Neural cell (in vitro differentiated cells): ENCODE results near the gene C1QTNF1. TPM values are rescaled to one million over a fixed set of nuclear protein-coding genes. Genes with fewer than 3 reads are reported as not detected.
A peak's percentile ranks its signal among the peaks of the same experiment; 100 is the strongest.

ENCODE experiments used
- H2AFZ ChIP-seq: fragments of 200-600, 300-800 bp; sonication (generic), shearing (Covaris generic); 2 replicates; pipeline ENCODE4 v1.6.0; 2014; ENCODE audit warnings: low read depth, mild to moderate bottlenecking, antibody characterized with exemption, low read length, moderate library complexity
- H3F3A ChIP-seq: fragments of 200-600 bp; shearing (Covaris generic); 2 replicates; pipeline ENCODE4 v1.6.1; 2016; ENCODE audit warnings: mild to moderate bottlenecking, moderate library complexity, mixed read lengths, antibody characterized with exemption, low read length; ENCODE audit not compliant: insufficient read depth, poor library complexity, severe bottlenecking
- H3K27ac ChIP-seq: fragments of 200-600, 300-800 bp; sonication (generic), shearing (Covaris generic); 2 replicates; pipeline ENCODE4 v1.5.1; 2014; ENCODE audit warnings: mild to moderate bottlenecking, low read length, moderate library complexity
- H3K27me3 ChIP-seq: fragments of 300-800, 200-600 bp; sonication (generic), shearing (Covaris generic); 2 replicates; pipeline ENCODE4 v1.6.0; 2014; ENCODE audit warnings: mild to moderate bottlenecking, low read depth, low read length, moderate library complexity; ENCODE audit not compliant: insufficient read depth
- H3K36me3 ChIP-seq: fragments of 300-800, 200-600 bp; sonication (generic), shearing (Covaris generic); 2 replicates; pipeline ENCODE4 v1.5.1; 2014; ENCODE audit warnings: mild to moderate bottlenecking, antibody characterized with exemption, low read length, moderate library complexity; ENCODE audit not compliant: insufficient read depth
- H3K4me2 ChIP-seq: fragments of 300-800, 200-600 bp; sonication (generic), shearing (Covaris generic); 2 replicates; pipeline ENCODE4 v1.6.0; 2014; ENCODE audit warnings: mild to moderate bottlenecking, low read length
- H3K4me3 ChIP-seq: fragments of 300-800, 200-600 bp; sonication (generic), shearing (Covaris generic); 2 replicates; pipeline ENCODE4 v1.5.1; 2014; ENCODE audit warnings: mild to moderate bottlenecking, low read length, moderate library complexity
- H3K79me2 ChIP-seq: fragments of 200-600 bp; shearing (Covaris generic); replicated peaks from 2 replicates; pipeline ENCODE4 v1.6.0; 2014; ENCODE audit warnings: mild to moderate bottlenecking, low read length, moderate library complexity; ENCODE audit not compliant: insufficient read depth
- H3K9ac ChIP-seq: fragments of 300-800, 200-600 bp; sonication (generic), shearing (Covaris generic); 2 replicates; pipeline ENCODE4 v1.6.1; 2016; ENCODE audit warnings: mild to moderate bottlenecking, low read length, mixed read lengths
- H3K9me2 ChIP-seq: fragments of 200-600 bp; shearing (Covaris generic); 2 replicates; pipeline ENCODE4 v1.6.1; 2016; ENCODE audit warnings: mild to moderate bottlenecking, low read length, mixed read lengths; ENCODE audit not compliant: insufficient read depth
- H3K9me3 ChIP-seq: fragments of 200-600, 300-800 bp; sonication (generic), shearing (Covaris generic); 2 replicates; pipeline ENCODE4 v1.6.1; 2016; ENCODE audit warnings: mild to moderate bottlenecking, mixed run types, low read length, moderate library complexity, mixed read lengths
- H4K20me1 ChIP-seq: fragments of 200-600 bp; shearing (Covaris generic); 2 replicates; pipeline ENCODE4 v1.6.1; 2016; ENCODE audit warnings: mild to moderate bottlenecking, mixed run types; ENCODE audit not compliant: insufficient read depth
- CTCF ChIP-seq: fragments of 450-650 bp; IDR thresholded peaks from 2 replicates; pipeline ENCODE4 v1.5.1; 2014; ENCODE audit warnings: antibody characterized with exemption, mild to moderate bottlenecking, moderate library complexity; ENCODE audit not compliant: poor library complexity, severe bottlenecking
- EP300 ChIP-seq: fragments of 450-650 bp; conservative IDR thresholded peaks from 2 replicates; pipeline ENCODE4 v1.6.1; 2014; ENCODE audit warnings: antibody characterized with exemption, mild to moderate bottlenecking, moderate library complexity; ENCODE audit not compliant: poor library complexity, severe bottlenecking
- EZH2 ChIP-seq: fragments of 200-600, 300-800 bp; shearing (Covaris generic), sonication (generic); IDR thresholded peaks from 2 replicates; pipeline ENCODE4 v1.6.1; 2014; ENCODE audit warnings: antibody characterized with exemption, low read length, borderline replicate concordance, mild to moderate bottlenecking; ENCODE audit not compliant: insufficient read depth, poor library complexity, severe bottlenecking
- MXI1 ChIP-seq: fragments of 450-650 bp; conservative IDR thresholded peaks from 2 replicates; pipeline ENCODE4 v1.6.1; 2014; ENCODE audit warnings: antibody characterized with exemption, mild to moderate bottlenecking; ENCODE audit not compliant: poor library complexity, severe bottlenecking
- POLR2AphosphoS5 ChIP-seq: IDR thresholded peaks from 2 replicates; pipeline ENCODE4 v1.6.1; 2012
- RAD21 ChIP-seq: fragments of 450-650 bp; conservative IDR thresholded peaks from 2 replicates; pipeline ENCODE4 v1.6.1; 2014; ENCODE audit warnings: antibody characterized with exemption, mild to moderate bottlenecking, moderate library complexity
- REST ChIP-seq: IDR thresholded peaks from 2 replicates; pipeline ENCODE4 v1.6.1; 2012; ENCODE audit warnings: borderline replicate concordance
- SMC3 ChIP-seq: fragments of 450-650 bp; conservative IDR thresholded peaks from 2 replicates; pipeline ENCODE4 v1.6.1; 2014; ENCODE audit warnings: antibody characterized with exemption, mild to moderate bottlenecking, moderate library complexity; ENCODE audit not compliant: poor library complexity
- TAF1 ChIP-seq: IDR thresholded peaks from 2 replicates; pipeline ENCODE4 v1.6.1; 2012; ENCODE audit warnings: low read depth
- polyA plus RNA-seq: library from polyadenylated mRNA; depleted of rRNA; stranded (reverse); fragments of >200 nt; gene quantifications from 2 replicates; pipeline ENCODE4 v1.2.3, GENCODE V29; 2014

C1QTNF1 gene
- polyA plus RNA-seq, 1 donor from 2014 or later = 0.16 TPM

GRCh38 chr17:79075861-79076406 is 52.0 kb downstream of the C1QTNF1 start:
- H3K4me3 ChIP-seq = peak overlapping the region; percentile 72
- H3K36me3 ChIP-seq = no peaks in the 10 kb centered on the region
- H3K9ac ChIP-seq = no peak overlapping the region
- no peak overlapping the region for H3K27ac ChIP-seq
- no peaks in the 10 kb centered on the region for H3K9me2 ChIP-seq
- no peaks in the 10 kb centered on the region for H3F3A ChIP-seq
- no peak overlapping the region for H2AFZ ChIP-seq
- H3K9me3 ChIP-seq = no peaks in the 10 kb centered on the region
- H3K27me3 ChIP-seq = no peaks in the 10 kb centered on the region
- TF ChIP-seq RAD21 = no peak
- no peak for TF ChIP-seq POLR2AphosphoS5
- TF ChIP-seq EZH2 = no peak
- no peak for TF ChIP-seq EP300
- no peak for TF ChIP-seq SMC3
- no peak for TF ChIP-seq REST
- TF ChIP-seq CTCF = no peak
- TF ChIP-seq MXI1 = no peak
- TF ChIP-seq TAF1 = no peak
- H4K20me1 ChIP-seq = no peaks in the 10 kb centered on the region
- no peak overlapping the region for H3K4me2 ChIP-seq
- no peaks in the 10 kb centered on the region for H3K79me2 ChIP-seq

GRCh38 chr17:79077587-79077986 is 53.6 kb downstream of the C1QTNF1 start:
- H3K27me3 ChIP-seq = no peaks in the 10 kb centered on the region
- TF ChIP-seq TAF1 (no peak), REST (no peak), POLR2AphosphoS5 (no peak), SMC3 (no peak), CTCF (no peak), MXI1 (no peak)

More at GRCh38 chr17:79077587-79077986, 53.6 kb downstream of the C1QTNF1 start:
- no peak overlapping the region for H2AFZ ChIP-seq
- H4K20me1 ChIP-seq = no peaks in the 10 kb centered on the region
- no peaks in the 10 kb centered on the region for H3K36me3 ChIP-seq
- H3K9me2 ChIP-seq = no peaks in the 10 kb centered on the region
- no peak overlapping the region for H3K27ac ChIP-seq
- no peaks in the 10 kb centered on the region for H3K79me2 ChIP-seq
- no peak overlapping the region for H3K4me3 ChIP-seq
- no peak overlapping the region for H3K4me2 ChIP-seq
- H3F3A ChIP-seq = no peaks in the 10 kb centered on the region
- H3K9ac ChIP-seq = no peak overlapping the region
- no peaks in the 10 kb centered on the region for H3K9me3 ChIP-seq
